Measurements from ENCODE around the gene GPR157.

GPR157 gene

DNA sequence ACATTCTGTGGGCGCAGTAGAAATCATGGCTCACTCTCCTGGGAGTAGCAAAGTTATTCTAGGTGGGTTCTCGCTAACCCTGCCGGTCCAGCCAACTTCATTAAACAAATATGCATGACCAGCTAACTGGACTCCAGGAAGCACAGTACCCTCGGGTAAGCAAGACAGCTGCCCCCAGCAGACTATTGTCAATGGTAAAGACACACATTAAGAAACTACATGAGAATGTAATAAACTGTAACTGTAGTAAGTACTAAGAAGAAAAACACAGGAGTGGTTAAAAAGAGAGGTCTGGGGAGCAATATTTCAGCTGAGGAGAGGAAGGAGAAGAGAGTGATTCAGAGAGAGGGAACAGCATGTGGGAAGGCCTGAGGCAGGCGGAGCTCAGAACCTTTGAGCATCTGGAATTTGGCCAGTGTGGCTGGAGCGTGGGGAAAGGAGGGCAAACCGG, 66.9 kb downstream of the GPR157 start:
- DNase-seq (ENCODE audit: low read depth), result no peak

DNA sequence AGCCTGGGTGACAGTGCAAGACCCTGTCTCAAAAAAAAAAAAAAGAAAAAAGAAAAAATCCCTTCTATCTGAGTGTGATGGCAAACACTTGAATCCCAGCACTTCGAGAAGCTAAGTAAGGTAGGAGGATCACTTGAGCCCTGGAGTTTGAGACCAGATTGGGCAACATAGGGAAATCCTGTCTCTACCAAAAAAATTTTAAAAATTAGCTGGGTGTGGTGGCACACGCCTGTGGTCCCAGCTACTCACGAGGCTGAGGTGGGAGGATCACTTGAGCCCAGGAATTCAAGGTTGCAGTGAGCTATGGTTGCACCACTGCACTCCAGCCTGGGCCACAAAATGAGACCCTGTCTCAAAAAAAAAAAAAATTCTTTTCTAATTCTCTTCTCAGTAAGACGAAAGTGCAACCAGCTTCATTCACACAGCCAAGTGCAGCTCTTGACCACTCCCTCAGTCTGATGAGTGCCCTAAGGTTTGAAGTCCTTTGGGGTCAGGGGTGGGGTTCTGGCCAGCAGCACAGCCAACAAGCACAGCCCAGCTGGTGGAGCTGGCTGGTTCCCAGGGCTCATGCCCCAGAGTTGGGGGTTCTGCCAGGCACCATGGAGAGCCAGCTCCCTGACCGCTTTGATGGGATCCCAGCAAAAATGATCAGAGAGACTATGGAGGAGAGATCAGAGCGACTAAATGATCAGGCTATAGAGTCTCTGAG, 67.5 kb downstream of the GPR157 start:
- no peak for DNase-seq (ENCODE audit: low read depth)

GRCh38 chr1:9059891-9060744, 68.8 kb downstream of the GPR157 start:
- DNase-seq (ENCODE audit: low read depth), result no peak

DNA sequence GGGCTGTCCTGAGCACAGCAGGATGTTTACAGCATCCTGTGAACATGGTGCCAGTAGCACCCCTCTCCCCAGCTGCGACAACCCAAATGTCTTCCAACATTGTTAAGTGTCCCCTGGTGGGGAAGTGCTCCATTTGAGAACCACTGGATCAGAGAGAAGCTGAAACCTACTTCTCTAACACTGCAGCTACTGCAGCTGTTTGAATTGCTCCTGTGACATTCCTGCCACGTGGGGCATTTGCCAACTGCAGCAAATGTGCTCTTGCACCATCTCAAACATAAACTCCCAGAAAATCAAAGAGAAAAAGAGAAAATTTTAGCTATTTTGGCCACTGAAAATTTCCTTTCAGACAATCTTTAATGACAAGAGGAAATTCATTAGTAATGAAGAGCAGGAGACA, 70.4 kb downstream of the GPR157 start:
- DNase-seq (ENCODE audit: low read depth), result no peak

DNA sequence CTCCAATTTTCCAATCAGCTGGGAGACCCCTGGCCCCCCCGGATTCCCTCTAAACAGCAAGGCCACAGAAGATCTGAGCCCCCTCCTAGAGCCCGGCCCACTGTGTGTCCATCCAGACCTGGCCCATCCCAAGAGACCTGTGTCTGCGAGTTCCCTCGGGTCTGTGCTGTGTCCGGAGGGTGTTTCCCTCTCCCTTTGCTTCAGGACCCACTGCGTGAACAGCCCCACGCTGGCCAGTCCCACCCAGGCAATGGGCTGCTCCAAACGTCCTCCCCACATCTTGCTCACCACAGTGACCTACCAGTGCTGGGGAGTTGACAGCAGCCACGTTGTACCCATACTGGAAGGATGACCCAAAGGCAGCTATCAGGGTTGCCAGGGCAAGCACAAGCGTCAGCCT, 71.1 kb downstream of the GPR157 start:
- DNase-seq (ENCODE audit: low read depth), result no peak

- DNase-seq (ENCODE audit: low read depth), result no peak
Measured at GRCh38 chr1:9052272-9053049, 76.4 kb downstream of the GPR157 start.

DNA sequence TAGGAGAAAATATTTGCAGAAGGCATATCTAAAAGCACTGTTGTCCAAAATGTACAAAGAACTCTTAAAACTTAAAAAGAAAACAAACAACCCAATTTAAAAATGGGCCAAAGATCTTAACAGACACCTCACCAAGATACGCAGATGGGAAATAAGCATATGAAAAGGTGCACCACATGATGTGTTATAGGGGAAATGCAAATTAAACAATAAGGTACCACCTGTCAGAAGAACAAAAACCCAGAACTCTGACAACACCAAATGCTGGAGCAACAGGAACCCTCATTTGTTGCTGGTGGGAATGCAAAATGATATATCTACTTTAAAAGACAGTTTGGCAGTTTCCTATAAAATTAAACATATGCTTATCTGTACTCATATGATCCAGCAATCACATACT, 77.5 kb downstream of the GPR157 start:
- DNase-seq (ENCODE audit: low read depth), result no peak

DNA sequence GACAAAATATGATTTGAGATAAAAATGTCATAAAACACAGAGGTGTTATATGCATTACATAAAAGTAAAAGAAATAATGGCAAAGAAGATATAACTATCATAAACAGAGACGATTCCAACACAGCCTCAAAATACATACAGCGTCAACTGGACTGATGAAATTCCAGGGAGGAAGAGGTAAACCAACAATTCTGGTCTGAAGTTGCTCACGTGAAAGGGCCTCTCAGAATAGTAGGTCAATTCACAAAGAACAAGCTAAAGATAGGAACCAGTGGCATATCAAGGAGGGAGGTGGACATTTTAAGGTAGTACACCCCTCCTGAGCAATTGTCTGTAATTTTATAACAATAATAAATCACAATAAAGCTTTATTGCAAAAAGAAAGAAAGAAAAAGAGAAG, 78.1 kb downstream of the GPR157 start:
- no peak for DNase-seq (ENCODE audit: low read depth)

Data from stimulated activated CD8-positive, alpha-beta memory T cell treated with anti-CD3 and anti-CD28 coated beads, Interleukin-7, amount 100 ng/mL, for 24 hours (primary cell).